ENCODE data around the gene TMEM132C.

TMEM132C gene

GRCh38 chr12:128316078-128316477 lies 49.1 kb downstream of the TMEM132C start:
- H3K9ac ChIP-seq (ENCODE audit: low read depth in 1 of 2, low read length in 2 of 2) = no peak overlapping the region
- no peaks in the 10 kb centered on the region for H3K27me3 ChIP-seq (ENCODE audit: control insufficient read depth in 2 of 2, insufficient read depth in 2 of 2, low read length in 2 of 2)
- H3K4me3 ChIP-seq (ENCODE audit: low read length in 2 of 2) = no peak overlapping the region
- no peaks in the 10 kb centered on the region for H3K36me3 ChIP-seq (ENCODE audit: control insufficient read depth in 2 of 2, insufficient read depth in 2 of 2, low read length in 2 of 2)
- H3K27ac ChIP-seq (ENCODE audit: low read depth in 2 of 2, low read length in 2 of 2) = no peak overlapping the region
- no peaks in the 10 kb centered on the region for H3K4me1 ChIP-seq (ENCODE audit: control insufficient read depth in 2 of 2, insufficient read depth in 2 of 2, low read length in 2 of 2)
- H3K9me3 ChIP-seq (ENCODE audit: control insufficient read depth in 2 of 2, low read length in 2 of 2) = no peaks in the 10 kb centered on the region

GRCh38 chr12:128316973-128317526 lies 50.1 kb downstream of the TMEM132C start:
- no peaks in the 10 kb centered on the region for H3K4me1 ChIP-seq (ENCODE audit: control insufficient read depth in 2 of 2, insufficient read depth in 2 of 2, low read length in 2 of 2)
- H3K36me3 ChIP-seq (ENCODE audit: control insufficient read depth in 2 of 2, insufficient read depth in 2 of 2, low read length in 2 of 2) = no peaks in the 10 kb centered on the region
- no peak overlapping the region for H3K27ac ChIP-seq (ENCODE audit: low read depth in 2 of 2, low read length in 2 of 2)
- H3K9ac ChIP-seq (ENCODE audit: low read depth in 1 of 2, low read length in 2 of 2) = no peak overlapping the region
- no peaks in the 10 kb centered on the region for H3K27me3 ChIP-seq (ENCODE audit: control insufficient read depth in 2 of 2, insufficient read depth in 2 of 2, low read length in 2 of 2)
- H3K4me3 ChIP-seq (ENCODE audit: low read length in 2 of 2) = no peak overlapping the region
- H3K9me3 ChIP-seq (ENCODE audit: control insufficient read depth in 2 of 2, low read length in 2 of 2) = no peaks in the 10 kb centered on the region

GRCh38 chr12:128318341-128318740 lies 51.4 kb downstream of the TMEM132C start:
- no peaks in the 10 kb centered on the region for H3K9me3 ChIP-seq (ENCODE audit: control insufficient read depth in 2 of 2, low read length in 2 of 2)
- no peaks in the 10 kb centered on the region for H3K4me1 ChIP-seq (ENCODE audit: control insufficient read depth in 2 of 2, insufficient read depth in 2 of 2, low read length in 2 of 2)
- H3K36me3 ChIP-seq (ENCODE audit: control insufficient read depth in 2 of 2, insufficient read depth in 2 of 2, low read length in 2 of 2) = no peaks in the 10 kb centered on the region
- H3K4me3 ChIP-seq (ENCODE audit: low read length in 2 of 2) = no peak overlapping the region
- no peak overlapping the region for H3K27ac ChIP-seq (ENCODE audit: low read depth in 2 of 2, low read length in 2 of 2)
- no peaks in the 10 kb centered on the region for H3K27me3 ChIP-seq (ENCODE audit: control insufficient read depth in 2 of 2, insufficient read depth in 2 of 2, low read length in 2 of 2)
- H3K9ac ChIP-seq (ENCODE audit: low read depth in 1 of 2, low read length in 2 of 2) = no peak overlapping the region

- no peaks in the 10 kb centered on the region for H3K4me1 ChIP-seq (ENCODE audit: control insufficient read depth in 2 of 2, insufficient read depth in 2 of 2, low read length in 2 of 2)
- H3K27ac ChIP-seq (ENCODE audit: low read depth in 2 of 2, low read length in 2 of 2) = no peak overlapping the region
- H3K9ac ChIP-seq (ENCODE audit: low read depth in 1 of 2, low read length in 2 of 2) = no peak overlapping the region
Observed at GRCh38 chr12:128318946-128319345, 52.0 kb downstream of the TMEM132C start.

GRCh38 chr12:128322341-128322740 lies 55.4 kb downstream of the TMEM132C start:
- Histone ChIP-seq H3K9ac (ENCODE audit: low read depth in 1 of 2, low read length in 2 of 2) (no peak overlapping the region), H3K4me3 (ENCODE audit: low read length in 2 of 2) (no peak overlapping the region), H3K36me3 (ENCODE audit: control insufficient read depth in 2 of 2, insufficient read depth in 2 of 2, low read length in 2 of 2) (no peaks in the 10 kb centered on the region), H3K27ac (ENCODE audit: low read depth in 2 of 2, low read length in 2 of 2) (no peak overlapping the region), H3K4me1 (ENCODE audit: control insufficient read depth in 2 of 2, insufficient read depth in 2 of 2, low read length in 2 of 2) (no peaks in the 10 kb centered on the region), H3K27me3 (ENCODE audit: control insufficient read depth in 2 of 2, insufficient read depth in 2 of 2, low read length in 2 of 2) (no peaks in the 10 kb centered on the region), H3K9me3 (ENCODE audit: control insufficient read depth in 2 of 2, low read length in 2 of 2) (no peaks in the 10 kb centered on the region)

More at GRCh38 chr12:128318946-128319345, 52.0 kb downstream of the TMEM132C start:
- no peaks in the 10 kb centered on the region for H3K27me3 ChIP-seq (ENCODE audit: control insufficient read depth in 2 of 2, insufficient read depth in 2 of 2, low read length in 2 of 2)
- no peaks in the 10 kb centered on the region for H3K36me3 ChIP-seq (ENCODE audit: control insufficient read depth in 2 of 2, insufficient read depth in 2 of 2, low read length in 2 of 2)
- no peaks in the 10 kb centered on the region for H3K9me3 ChIP-seq (ENCODE audit: control insufficient read depth in 2 of 2, low read length in 2 of 2)
- no peak overlapping the region for H3K4me3 ChIP-seq (ENCODE audit: low read length in 2 of 2)

- Histone ChIP-seq H3K36me3 (ENCODE audit: control insufficient read depth in 2 of 2, insufficient read depth in 2 of 2, low read length in 2 of 2) (no peaks in the 10 kb centered on the region), H3K27ac (ENCODE audit: low read depth in 2 of 2, low read length in 2 of 2) (no peak overlapping the region), H3K4me1 (ENCODE audit: control insufficient read depth in 2 of 2, insufficient read depth in 2 of 2, low read length in 2 of 2) (no peaks in the 10 kb centered on the region), H3K27me3 (ENCODE audit: control insufficient read depth in 2 of 2, insufficient read depth in 2 of 2, low read length in 2 of 2) (no peaks in the 10 kb centered on the region), H3K4me3 (ENCODE audit: low read length in 2 of 2) (no peak overlapping the region), H3K9ac (ENCODE audit: low read depth in 1 of 2, low read length in 2 of 2) (no peak overlapping the region), H3K9me3 (ENCODE audit: control insufficient read depth in 2 of 2, low read length in 2 of 2) (no peaks in the 10 kb centered on the region)
Observed at GRCh38 chr12:128323145-128323920, 56.4 kb downstream of the TMEM132C start.

GRCh38 chr12:128325646-128326045 lies 58.7 kb downstream of the TMEM132C start:
- H3K36me3 ChIP-seq (ENCODE audit: control insufficient read depth in 2 of 2, insufficient read depth in 2 of 2, low read length in 2 of 2) = no peaks in the 10 kb centered on the region
- no peaks in the 10 kb centered on the region for H3K27me3 ChIP-seq (ENCODE audit: control insufficient read depth in 2 of 2, insufficient read depth in 2 of 2, low read length in 2 of 2)
- no peak overlapping the region for H3K9ac ChIP-seq (ENCODE audit: low read depth in 1 of 2, low read length in 2 of 2)
- no peaks in the 10 kb centered on the region for H3K9me3 ChIP-seq (ENCODE audit: control insufficient read depth in 2 of 2, low read length in 2 of 2)
- H3K4me3 ChIP-seq (ENCODE audit: low read length in 2 of 2) = no peak overlapping the region
- no peak overlapping the region for H3K27ac ChIP-seq (ENCODE audit: low read depth in 2 of 2, low read length in 2 of 2)
- H3K4me1 ChIP-seq (ENCODE audit: control insufficient read depth in 2 of 2, insufficient read depth in 2 of 2, low read length in 2 of 2) = no peaks in the 10 kb centered on the region

- no peaks in the 10 kb centered on the region for H3K9me3 ChIP-seq (ENCODE audit: control insufficient read depth in 2 of 2, low read length in 2 of 2)
- H3K4me1 ChIP-seq (ENCODE audit: control insufficient read depth in 2 of 2, insufficient read depth in 2 of 2, low read length in 2 of 2) = no peaks in the 10 kb centered on the region
- H3K9ac ChIP-seq (ENCODE audit: low read depth in 1 of 2, low read length in 2 of 2) = no peak overlapping the region
- no peaks in the 10 kb centered on the region for H3K27me3 ChIP-seq (ENCODE audit: control insufficient read depth in 2 of 2, insufficient read depth in 2 of 2, low read length in 2 of 2)
- H3K4me3 ChIP-seq (ENCODE audit: low read length in 2 of 2) = no peak overlapping the region
- no peak overlapping the region for H3K27ac ChIP-seq (ENCODE audit: low read depth in 2 of 2, low read length in 2 of 2)
- H3K36me3 ChIP-seq (ENCODE audit: control insufficient read depth in 2 of 2, insufficient read depth in 2 of 2, low read length in 2 of 2) = no peaks in the 10 kb centered on the region
Observed at GRCh38 chr12:128326406-128326805, 59.4 kb downstream of the TMEM132C start.

GRCh38 chr12:128328961-128329360 lies 62.0 kb downstream of the TMEM132C start:
- Histone ChIP-seq H3K27ac (ENCODE audit: low read depth in 2 of 2, low read length in 2 of 2) (no peak overlapping the region), H3K36me3 (ENCODE audit: control insufficient read depth in 2 of 2, insufficient read depth in 2 of 2, low read length in 2 of 2) (no peaks in the 10 kb centered on the region), H3K9me3 (ENCODE audit: control insufficient read depth in 2 of 2, low read length in 2 of 2) (peaks cover 3% of the 10 kb centered on the region in 2 donors), H3K4me3 (ENCODE audit: low read length in 2 of 2) (no peak overlapping the region), H3K4me1 (ENCODE audit: control insufficient read depth in 2 of 2, insufficient read depth in 2 of 2, low read length in 2 of 2) (no peaks in the 10 kb centered on the region), H3K9ac (ENCODE audit: low read depth in 1 of 2, low read length in 2 of 2) (no peak overlapping the region), H3K27me3 (ENCODE audit: control insufficient read depth in 2 of 2, insufficient read depth in 2 of 2, low read length in 2 of 2) (no peaks in the 10 kb centered on the region)

- Histone ChIP-seq H3K4me1 (ENCODE audit: control insufficient read depth in 2 of 2, insufficient read depth in 2 of 2, low read length in 2 of 2) (no peaks in the 10 kb centered on the region), H3K4me3 (ENCODE audit: low read length in 2 of 2) (no peak overlapping the region), H3K27ac (ENCODE audit: low read depth in 2 of 2, low read length in 2 of 2) (no peak overlapping the region), H3K27me3 (ENCODE audit: control insufficient read depth in 2 of 2, insufficient read depth in 2 of 2, low read length in 2 of 2) (no peaks in the 10 kb centered on the region), H3K36me3 (ENCODE audit: control insufficient read depth in 2 of 2, insufficient read depth in 2 of 2, low read length in 2 of 2) (no peaks in the 10 kb centered on the region), H3K9ac (ENCODE audit: low read depth in 1 of 2, low read length in 2 of 2) (no peak overlapping the region), H3K9me3 (ENCODE audit: control insufficient read depth in 2 of 2, low read length in 2 of 2) (peaks cover 3% of the 10 kb centered on the region in 2 donors)
Observed at GRCh38 chr12:128336204-128337070, 69.5 kb downstream of the TMEM132C start.

Measured in mucosa of rectum (tissue), 2 donors.